Fibroblast of skin of abdomen (primary cell): Measurements from ENCODE around the gene LRRC7.
"Not testable (repeated sequence)": the region's sequence is repeated elsewhere in the genome, so short reads cannot be mapped to it uniquely, and the experiment has no call there.

ENCODE experiments used
- DNase-seq: peaks from one replicate; pipeline ENCODE4 v3.0.0-alpha.2; 2013

The LRRC7 gene

DNA sequence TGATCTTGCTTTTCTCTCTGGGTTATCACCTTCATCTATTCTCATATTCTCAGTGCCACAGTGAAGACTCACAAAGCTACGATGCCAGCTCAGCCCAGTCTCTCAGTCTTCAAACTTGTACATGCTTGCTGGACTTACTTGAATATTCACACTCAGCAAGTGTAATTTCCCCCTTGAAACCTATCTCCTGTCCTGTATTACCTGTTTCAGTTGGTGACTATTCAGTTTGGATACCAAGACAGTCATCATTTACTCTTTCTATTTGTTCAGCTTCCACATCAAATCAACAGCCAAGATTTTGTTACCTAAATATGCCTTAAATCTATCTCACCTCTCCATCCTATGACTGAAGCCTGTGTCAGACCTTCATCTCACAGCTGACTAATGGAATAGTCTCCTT is 209.7 kb downstream of the LRRC7 start:
- no peak for DNase-seq

DNA sequence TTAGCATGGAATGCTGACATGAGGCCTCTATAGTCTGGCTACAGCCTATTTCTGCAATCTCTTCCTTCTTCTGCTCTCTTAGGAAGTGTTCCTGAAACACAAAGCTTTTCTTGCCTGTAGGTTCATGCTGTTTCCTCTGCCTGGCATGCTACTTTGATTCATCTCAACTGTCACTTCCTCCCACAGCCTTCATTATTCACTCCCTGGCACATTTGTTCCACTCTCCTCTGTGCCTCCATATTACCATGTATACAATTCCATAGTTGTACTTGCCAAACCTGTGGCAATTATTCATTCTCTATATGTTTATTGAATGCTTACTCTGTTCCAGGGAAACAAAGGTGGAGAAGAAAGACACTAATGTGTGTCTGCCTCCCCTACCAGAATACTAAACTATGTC is 210.2 kb downstream of the LRRC7 start:
- no peak for DNase-seq

DNA sequence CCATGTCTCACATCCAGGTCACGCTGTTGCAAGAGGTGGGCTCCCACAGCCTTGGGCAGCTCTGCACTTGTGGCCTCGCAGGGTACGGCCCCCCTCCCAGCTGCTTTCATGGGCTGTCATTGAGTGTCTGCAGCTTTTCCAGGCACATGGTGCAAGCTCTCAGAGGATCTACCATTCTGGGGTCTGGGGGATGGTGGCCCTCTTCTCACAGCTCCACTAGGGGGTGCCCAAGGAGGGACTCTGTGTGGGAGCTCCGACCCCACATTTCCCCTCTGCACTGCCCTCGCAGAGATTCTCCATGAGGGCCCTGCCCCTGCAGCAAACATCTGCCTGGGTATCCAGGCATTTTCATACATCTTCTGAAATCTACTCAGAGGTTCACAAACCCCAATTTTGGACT is 219.4 kb downstream of the LRRC7 start:
- DNase-seq = no peak

- DNase-seq = peak; percentile 29
These were observed 223.6 kb downstream of the LRRC7 start for GRCh38 chr1:69791311-69791710.

DNA sequence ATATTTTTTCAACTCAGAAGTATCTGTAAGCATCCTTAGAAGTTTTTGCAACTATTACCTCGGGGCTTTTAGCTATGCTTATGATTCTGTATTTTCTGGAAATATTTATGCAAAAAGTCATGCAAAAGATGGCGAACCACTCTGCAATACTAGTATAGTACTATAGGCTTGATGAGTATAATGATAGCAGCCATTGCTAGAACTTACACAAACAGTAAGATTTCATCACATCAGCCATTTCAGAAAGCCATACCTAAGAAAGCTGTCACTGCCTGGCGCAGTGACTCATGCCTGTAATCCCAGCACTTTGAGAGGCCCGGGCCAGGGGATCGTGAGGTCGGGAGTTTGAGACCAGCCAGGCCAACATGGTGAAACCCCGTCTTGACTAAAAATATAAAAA is 227.1 kb downstream of the LRRC7 start:
- DNase-seq = no peak

DNA sequence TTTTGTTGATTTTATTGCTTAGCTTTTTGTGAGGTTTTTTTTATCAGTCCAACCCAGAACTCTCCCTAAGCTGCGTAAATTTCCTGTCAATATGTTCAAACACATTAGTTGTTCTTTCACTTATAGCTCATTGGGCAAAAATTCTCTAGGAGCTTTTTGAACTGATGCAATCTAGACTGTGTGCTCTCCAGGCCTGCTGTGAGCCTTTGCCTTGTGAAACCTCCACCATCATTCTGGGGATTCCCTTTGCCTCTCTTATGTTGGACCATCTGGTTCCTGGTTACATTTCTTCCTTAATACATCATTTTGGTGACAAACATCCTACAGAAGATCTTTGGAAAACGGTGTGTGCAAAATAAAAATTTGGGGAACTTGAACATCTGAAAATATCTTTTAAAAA is 247.2 kb downstream of the LRRC7 start:
- peak; percentile 6 for DNase-seq

DNA sequence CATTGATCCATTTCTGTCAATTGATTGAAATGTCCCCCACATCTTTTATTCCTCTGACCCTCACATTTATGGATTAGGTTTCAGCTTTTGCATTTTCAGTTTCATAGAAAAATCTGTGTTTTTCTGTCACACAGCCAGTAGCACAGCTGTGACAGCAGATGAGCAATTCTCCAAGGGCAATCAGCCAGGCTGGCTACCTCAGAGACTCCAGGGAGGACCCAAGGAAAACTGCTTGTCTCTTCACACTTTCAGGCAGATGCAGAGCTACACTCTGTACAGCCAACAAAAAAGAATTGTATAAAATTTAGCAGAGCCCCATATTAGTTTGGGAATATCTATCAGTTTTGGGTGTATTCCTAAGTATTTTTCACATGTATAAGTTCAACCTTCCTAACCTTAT is 257.2 kb downstream of the LRRC7 start:
- DNase-seq = peak; percentile 18

DNA sequence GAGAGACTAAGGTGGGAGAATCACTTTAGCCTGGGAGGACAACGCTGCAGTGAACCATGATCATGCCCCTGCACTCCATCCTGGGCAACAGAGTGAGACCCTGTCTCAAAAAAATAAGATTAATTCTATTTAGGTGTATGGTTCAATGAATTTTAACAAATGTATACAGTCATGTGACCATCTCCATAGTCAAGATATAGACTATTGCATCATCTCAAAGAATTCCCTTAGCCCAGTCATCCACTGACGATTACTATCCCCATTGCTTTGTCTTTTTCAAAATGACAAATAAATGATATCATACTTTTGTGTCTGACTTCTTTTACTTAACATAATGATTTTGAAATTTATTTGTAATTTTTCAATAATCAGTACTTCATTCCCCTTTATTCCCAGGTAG is 260.0 kb downstream of the LRRC7 start:
- DNase-seq = no peak

GRCh38 chr1:69833536-69833935 is 265.8 kb downstream of the LRRC7 start:
- no peak for DNase-seq

GRCh38 chr1:69834336-69834735 is 266.6 kb downstream of the LRRC7 start:
- no peak for DNase-seq

GRCh38 chr1:69835955-69836354 is 268.2 kb downstream of the LRRC7 start:
- no peak for DNase-seq

- peak; percentile 48 for DNase-seq
These were observed 269.4 kb downstream of the LRRC7 start for GRCh38 chr1:69836971-69837636.

DNA sequence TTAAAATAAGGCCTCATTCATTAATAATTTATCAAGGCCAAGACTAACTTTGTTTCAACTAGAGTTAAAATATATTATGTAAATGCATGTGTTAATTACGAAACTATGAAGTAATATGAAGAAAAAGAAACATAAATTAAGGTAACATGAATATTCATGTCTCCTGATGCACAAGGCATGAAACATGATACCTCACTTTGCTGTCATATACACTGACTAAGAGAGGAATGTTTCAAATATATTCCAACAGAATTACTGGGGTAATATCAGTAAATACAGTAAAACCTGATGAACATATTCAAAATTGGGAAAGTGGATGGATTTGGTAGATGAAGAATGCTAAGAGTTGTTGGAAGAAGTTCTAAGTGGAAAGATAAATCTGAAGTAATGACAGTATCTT is 274.6 kb downstream of the LRRC7 start:
- DNase-seq = no peak

- no peak for DNase-seq
These were observed 277.9 kb downstream of the LRRC7 start for GRCh38 chr1:69845655-69846054.

DNA sequence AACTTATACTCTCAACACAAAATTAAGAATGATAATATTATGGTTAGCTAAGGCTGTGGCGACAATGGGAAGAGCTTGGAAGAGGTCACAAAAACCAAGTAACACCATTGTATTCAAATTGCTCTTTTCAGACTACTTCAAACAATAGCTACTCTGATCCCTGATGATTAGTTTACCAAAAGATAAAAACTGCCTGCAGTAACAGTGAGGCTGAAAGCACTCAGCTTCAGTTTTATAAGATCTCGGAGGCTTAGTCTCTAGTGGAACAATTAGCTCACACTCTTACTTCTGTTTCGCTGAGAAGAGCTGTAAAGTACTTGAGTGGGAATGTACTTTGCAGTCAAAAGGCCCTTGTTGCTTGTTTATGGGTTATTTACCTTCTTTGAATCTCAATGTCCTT is 278.5 kb downstream of the LRRC7 start:
- no peak for DNase-seq

DNA sequence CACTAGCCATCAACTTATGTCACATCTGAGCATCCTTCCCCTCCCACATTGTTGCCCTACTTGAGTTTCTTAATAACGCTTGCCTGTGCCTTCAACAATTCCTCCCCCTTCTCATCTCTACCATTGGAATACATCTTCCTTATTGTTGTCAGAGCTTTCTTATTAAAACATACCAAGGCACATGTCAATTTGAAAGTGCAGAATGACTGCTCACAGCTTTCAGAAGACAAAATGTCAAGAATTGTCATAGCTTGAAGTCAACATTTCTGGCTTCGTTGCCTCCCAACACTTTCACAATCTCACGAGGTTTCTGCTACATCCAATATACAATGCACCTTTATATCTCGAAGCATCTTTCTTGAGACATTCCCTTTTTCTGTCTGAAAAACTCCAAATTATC is 279.9 kb downstream of the LRRC7 start:
- no peak for DNase-seq

GRCh38 chr1:69852151-69852550 is 284.4 kb downstream of the LRRC7 start:
- DNase-seq = peak; percentile 0

DNA sequence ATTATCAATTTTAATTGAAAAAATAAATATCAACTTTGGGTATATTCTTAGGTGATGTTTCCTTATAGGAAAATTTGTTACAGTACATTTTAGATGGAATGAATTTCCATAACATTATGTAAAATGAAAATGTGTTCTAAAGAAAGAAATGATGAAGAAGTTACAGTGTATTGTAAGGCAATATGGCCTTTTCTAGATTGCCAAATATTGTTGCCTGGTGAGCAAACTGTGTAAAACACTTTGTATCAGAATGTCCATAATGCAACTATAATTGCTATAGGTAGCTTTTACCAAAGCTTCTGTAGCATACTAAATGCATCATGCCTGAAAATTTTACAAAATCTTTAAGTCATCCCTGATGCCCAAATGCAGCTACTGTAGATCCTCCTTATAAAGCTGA is 285.0 kb downstream of the LRRC7 start:
- DNase-seq = no peak

GRCh38 chr1:69858534-69858933 is 290.8 kb downstream of the LRRC7 start:
- peak; percentile 0 for DNase-seq

GRCh38 chr1:69861641-69862040 is 293.9 kb downstream of the LRRC7 start:
- DNase-seq = no peak

DNA sequence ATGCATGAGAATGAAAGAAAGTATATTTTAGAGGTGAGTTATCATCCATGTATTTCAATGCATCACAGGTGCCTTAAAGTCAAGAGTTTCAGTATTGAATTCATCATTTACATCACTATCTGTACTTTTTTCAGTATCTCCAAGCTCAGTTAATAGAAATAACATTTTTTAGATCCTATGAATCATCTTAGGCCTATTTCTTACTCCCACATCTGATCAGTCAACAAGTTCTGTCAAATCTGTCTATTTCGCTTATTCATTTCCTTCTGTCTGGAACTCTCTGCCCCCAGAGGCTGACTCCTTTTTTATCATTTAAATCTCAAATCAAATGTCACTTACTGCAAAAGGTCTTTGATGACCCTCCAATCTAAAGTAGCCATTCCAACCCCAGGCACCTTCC is 295.2 kb downstream of the LRRC7 start:
- no peak for DNase-seq

DNA sequence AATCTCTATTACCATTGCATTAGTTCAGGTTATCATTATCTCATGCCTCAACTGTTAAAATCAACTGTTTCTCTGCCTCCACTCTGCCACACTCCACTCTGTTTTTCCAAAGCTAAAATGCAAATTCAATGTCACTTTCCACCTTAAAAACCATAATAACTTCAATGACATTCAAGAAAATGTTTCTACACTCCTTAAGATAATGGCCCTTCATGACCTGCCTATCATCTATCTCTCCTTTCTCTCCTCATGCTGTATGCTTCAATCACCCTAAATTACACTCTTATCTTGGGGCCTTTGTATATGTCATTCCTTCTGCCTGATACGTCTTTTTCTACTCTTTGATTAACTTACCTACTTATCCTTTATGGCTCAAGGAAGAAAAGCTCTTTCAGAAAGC is 296.0 kb downstream of the LRRC7 start:
- DNase-seq = no peak

GRCh38 chr1:69871412-69871811 is 303.7 kb downstream of the LRRC7 start:
- no peak for DNase-seq

GRCh38 chr1:69878338-69878737 is 310.6 kb downstream of the LRRC7 start:
- DNase-seq = no peak

- not testable (repeated sequence) for DNase-seq
These were observed 320.3 kb downstream of the LRRC7 start for GRCh38 chr1:69888016-69888415.
